Stimulated activated CD8-positive, alpha-beta memory T cell treated with anti-CD3 and anti-CD28 coated beads, Interleukin-15, amount 100 ng/mL, for 4 hours (primary cell): ENCODE data around the gene TP63.

Source experiments
- DNase-seq, 2 donors: peaks; one replicate each; pipeline ENCODE4 v3.0.0-alpha.2; 2020; ENCODE audit warnings: low read depth in 2 of 2

Gene TP63

GRCh38 chr3:189813647-189814240 is 182.6 kb downstream of the TP63 start:
- DNase-seq, result no peak

GRCh38 chr3:189820365-189820720 is 189.2 kb downstream of the TP63 start:
- DNase-seq, result no peak

- DNase-seq, result no peak
These were observed 190.1 kb downstream of the TP63 start for GRCh38 chr3:189821262-189821661.

GRCh38 chr3:189822726-189823125 is 191.5 kb downstream of the TP63 start:
- DNase-seq, result no peak

DNA sequence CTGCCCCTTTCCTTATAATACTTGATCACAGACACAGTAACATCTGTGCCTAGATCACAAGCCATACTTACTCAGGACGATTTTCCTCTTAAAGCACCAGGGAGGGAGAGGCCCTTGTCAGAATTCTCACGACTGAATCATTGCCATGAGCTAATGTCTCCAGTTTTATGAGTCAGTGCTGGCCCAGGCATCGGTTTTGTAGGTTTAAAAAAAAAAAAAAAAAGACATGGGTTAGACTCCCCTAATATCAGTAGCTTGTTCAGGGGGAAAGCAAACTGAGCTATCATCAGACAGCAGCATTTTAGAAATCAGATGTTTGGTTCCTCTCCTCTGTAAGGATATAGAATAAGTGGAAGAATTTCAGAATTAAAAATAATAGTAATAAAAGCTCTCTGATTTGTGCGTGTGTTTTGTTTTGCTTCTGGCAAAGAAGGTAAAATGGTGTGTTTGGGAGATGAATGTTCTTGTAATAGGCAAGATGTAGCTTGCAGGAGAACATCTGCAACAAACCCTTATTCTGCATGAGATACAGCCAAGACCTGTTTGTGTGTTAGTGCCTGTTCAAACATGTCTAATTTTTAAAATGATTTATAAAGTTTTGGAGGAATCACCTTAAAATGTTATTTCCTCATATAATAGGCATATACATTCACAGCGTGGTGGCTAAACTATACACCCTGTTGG is 193.6 kb downstream of the TP63 start:
- no peak for DNase-seq

DNA sequence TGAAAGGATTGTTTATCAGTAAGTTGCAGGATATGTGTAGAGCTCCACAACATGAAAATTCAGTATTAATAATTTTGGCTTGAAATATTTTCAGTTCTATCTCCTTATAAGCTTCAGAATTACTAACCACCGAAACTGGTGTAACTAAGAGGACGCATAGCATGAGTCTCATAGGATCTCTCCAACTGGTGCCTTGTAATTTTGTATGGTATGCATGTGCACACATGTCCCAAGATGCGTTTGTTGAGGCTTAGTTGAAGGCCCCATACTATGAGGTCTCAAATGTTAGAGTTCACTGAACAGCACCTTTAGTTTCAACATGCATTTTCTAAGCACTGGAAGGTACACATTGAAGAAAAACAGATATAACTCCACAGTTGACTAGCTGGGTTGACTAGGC is 195.4 kb downstream of the TP63 start:
- DNase-seq, result no peak

- DNase-seq, result no peak
These were observed 195.9 kb downstream of the TP63 start for GRCh38 chr3:189827108-189827507.

- DNase-seq, result no peak
These were observed 199.2 kb downstream of the TP63 start for GRCh38 chr3:189830401-189830800.

DNA sequence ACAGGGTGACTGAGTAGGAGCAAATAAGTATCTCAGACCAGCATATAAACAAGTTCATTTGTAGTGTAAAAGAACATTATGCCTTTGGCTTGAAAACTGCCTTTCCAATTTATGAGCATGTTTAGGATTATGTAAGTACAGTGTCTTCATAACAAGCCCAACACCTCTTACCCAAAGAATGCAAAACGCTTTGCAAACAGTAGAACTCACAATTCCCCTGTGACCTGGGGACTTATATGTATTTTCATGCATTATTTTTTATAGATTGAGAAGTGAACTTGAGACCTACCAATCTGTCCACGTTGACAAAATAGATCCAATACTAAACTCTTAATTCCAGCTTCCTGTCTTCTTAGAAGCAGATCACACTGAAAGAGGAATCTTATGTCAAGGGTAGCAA is 202.1 kb downstream of the TP63 start:
- DNase-seq, result no peak

DNA sequence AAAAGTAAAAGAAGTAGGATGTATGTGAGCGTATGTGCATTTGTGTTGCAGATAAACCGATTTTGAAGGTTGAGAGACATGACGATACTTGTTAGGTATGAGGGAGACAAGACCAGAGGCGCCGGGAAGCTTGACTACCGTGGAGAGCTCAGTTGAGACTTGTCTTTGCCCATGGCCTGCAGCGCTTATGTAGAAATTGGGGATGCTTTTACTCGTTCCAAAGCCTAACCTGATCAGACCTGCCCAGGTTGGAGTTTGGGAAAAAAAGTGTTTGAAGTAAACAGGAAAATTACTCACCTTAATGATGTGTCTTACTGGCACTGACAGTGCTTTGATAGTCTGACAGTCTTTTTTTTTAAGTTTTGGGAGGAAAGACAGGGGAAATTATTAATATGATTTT is 202.8 kb downstream of the TP63 start:
- no peak for DNase-seq

- DNase-seq, result no peak
These were observed 203.3 kb downstream of the TP63 start for GRCh38 chr3:189834462-189834861.

GRCh38 chr3:189836795-189837194 is 205.6 kb downstream of the TP63 start:
- DNase-seq, result no peak

- DNase-seq, result no peak
These were observed 207.1 kb downstream of the TP63 start for GRCh38 chr3:189838291-189838690.

- DNase-seq, result no peak
These were observed 208.4 kb downstream of the TP63 start for GRCh38 chr3:189839576-189839975.

GRCh38 chr3:189841473-189842205 is 210.4 kb downstream of the TP63 start:
- DNase-seq, result no peak

GRCh38 chr3:189842681-189843602 is 211.8 kb downstream of the TP63 start:
- no peak for DNase-seq

DNA sequence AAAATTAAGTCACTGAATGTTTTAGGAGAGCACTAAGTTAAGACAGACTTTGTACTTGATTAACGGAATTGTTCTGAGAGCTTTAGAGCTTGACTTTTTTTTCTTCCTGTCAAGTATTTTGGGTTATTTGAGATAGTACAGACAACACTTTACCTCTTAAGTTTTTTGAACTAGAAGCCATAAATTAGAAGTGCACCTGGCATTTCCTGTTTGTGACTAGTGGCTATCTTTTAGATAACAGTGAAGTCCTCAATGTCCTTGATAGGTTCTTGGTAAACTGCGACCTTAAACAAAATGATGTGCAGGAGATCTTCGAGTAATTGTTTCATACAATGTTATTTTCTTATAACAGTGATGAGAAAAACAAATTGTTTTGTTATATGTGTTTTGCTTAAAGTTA is 213.9 kb downstream of the TP63 start:
- DNase-seq, result no peak

DNA sequence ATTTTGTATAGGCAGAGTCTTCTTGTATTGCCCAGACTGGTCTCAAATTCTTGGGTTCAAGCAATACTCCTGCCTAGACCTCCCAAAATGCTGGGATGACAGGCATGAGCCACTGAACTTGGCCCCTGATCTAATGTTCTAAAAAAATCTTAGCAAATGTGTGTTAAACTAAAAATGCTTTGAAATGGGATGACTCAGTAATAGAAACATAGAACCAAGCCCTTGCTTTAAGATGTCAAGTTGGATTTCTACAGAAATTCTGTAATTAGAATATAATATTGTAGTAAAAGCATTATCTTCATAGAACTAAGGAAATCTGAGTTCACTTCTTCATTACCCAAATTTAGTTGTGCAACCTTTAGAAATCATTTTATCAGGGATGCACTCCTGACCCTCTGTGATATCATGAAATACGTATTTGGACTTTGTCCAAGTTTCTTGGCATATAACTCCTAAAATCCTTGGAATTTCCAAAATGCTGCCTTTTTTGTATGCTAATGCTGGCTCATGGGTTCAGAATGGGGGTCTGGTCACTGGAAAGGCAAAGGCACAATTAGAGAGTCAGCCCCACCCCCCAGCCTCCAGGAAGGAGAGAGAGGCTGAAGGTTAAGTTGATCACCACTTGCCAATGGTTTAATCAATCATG is 217.3 kb downstream of the TP63 start:
- no peak for DNase-seq

- no peak for DNase-seq
These were observed 218.1 kb downstream of the TP63 start for GRCh38 chr3:189849262-189849661.

DNA sequence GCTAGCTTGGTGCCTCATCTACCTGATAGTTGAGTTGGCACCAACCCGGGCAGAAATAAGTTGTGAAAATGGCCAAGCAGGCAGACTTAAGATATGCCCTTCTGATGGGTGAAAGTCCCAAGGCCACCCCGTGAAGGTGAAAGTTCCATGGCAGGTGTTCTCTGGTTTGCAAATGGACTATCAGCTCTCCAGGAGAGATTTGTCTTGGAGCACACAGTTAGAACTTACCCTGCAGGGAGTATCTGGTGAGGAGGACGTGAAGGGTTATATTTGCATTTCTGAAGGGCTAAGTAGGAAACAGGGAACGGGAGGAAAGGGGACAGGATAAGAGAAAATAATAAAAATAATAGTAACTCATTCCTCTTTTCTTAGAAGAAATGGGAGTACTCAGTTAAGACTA is 220.5 kb downstream of the TP63 start:
- no peak for DNase-seq

DNA sequence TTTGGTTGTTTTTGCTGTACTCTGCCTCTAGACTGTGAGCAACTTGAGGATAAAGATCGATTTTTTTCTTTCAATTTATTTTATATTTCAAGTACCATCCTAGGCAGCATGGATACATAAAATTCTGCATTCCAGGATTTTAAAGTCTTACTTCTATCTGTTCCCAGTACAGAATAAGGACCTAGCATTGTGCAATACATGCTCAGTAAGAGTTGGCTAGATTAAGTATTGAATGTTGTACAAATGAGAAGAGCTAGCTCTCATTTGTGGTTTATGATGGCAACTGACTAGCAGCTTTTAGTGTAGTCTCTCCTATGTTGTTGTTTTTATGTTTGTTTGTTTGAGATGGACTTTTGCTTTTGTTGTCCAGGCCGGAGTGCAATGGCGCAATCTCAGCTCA is 222.7 kb downstream of the TP63 start:
- DNase-seq, result no peak

DNA sequence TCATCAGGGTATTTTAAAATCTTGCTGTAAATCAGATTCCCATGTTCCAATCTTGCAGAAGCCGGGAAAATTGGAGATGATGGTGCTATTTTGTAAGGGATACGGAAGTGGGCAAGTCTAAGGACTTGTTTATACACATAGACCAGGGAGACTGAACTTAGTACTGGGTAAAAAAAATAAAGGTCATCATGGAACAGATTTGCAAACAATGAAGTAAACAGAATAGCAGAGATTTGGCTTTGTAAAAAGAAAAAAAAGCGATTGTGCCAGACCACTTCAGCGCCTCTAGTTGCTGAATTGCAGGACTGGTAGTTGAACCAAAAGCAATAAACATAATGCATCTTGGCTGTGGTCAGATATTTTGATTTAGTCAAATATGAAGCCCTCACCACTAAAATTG is 229.1 kb downstream of the TP63 start:
- no peak for DNase-seq
